ENCODE results near the gene UNC80. TPM values are rescaled to one million over a fixed set of nuclear protein-coding genes. Genes with fewer than 3 reads are reported as not detected.
A peak's percentile ranks its signal among the peaks of the same experiment; 100 is the strongest.

The UNC80 gene
- total and polyA plus RNA-seq, 2 of the 4 experiments (the other 2 are of a cell fraction), result not detected

- Histone ChIP-seq H3K9ac (ENCODE audit: low read depth, low read length) (no peak overlapping the region), H2BK120ac (ENCODE audit: low read depth, low read length) (no peak overlapping the region), H3K9me3 (ENCODE audit: control insufficient read depth, insufficient read depth, low read length) (no peaks in the 10 kb centered on the region), H3K4me1 (ENCODE audit: control insufficient read depth, insufficient read depth, low read length) (peaks cover 5% of the 10 kb centered on the region), H2BK5ac (ENCODE audit: low read depth, low read length, poor library complexity, severe bottlenecking) (no peak overlapping the region), H3K27me3 (ENCODE audit: control insufficient read depth, insufficient read depth, low read length) (no peaks in the 10 kb centered on the region), H4K91ac (ENCODE audit: insufficient read depth, low read depth, low read length) (no peak overlapping the region), H3K14ac (replicated peaks; ENCODE audit: low read depth, low read length) (no peak overlapping the region), H2AK9ac (replicated peaks; ENCODE audit: low read depth, low read length, poor library complexity) (no peak overlapping the region), H4K20me1 (ENCODE audit: insufficient read depth, low read length) (peaks cover 12% of the 10 kb centered on the region; the same call in 1 of the 2 replicates), H3K4me3 (ENCODE audit: insufficient read depth, low read depth, low read length) (no peak overlapping the region), H3K56ac (ENCODE audit: extremely low read depth, insufficient read depth, low read length) (no peak overlapping the region), H3K36me3 (ENCODE audit: control insufficient read depth, insufficient read depth, low read length) (peaks cover 19% of the 10 kb centered on the region), H3K27ac (ENCODE audit: insufficient read depth, low read length) (no peak overlapping the region), H3K4ac (ENCODE audit: low read depth, low read length) (no peak overlapping the region), H4K5ac (ENCODE audit: low read depth, low read length) (no peak overlapping the region), H2BK20ac (ENCODE audit: low read depth, low read length) (no peak overlapping the region), H3K18ac (ENCODE audit: low read depth, low read length) (no peak overlapping the region), H3K4me2 (ENCODE audit: low read depth, low read length) (no peak overlapping the region), H3K79me1 (ENCODE audit: low read depth in 1 of 2, low read length in 2 of 2) (peaks cover 5 to 25% of the 10 kb centered on the region in 2 experiments; a peak in 3 of 4 replicates), H2AK5ac (ENCODE audit: low read depth, low read length) (no peak overlapping the region), H3K23ac (ENCODE audit: low read depth, low read length) (no peak overlapping the region), H4K8ac (ENCODE audit: low read depth in 2 of 2, low read length in 2 of 2) (no peak overlapping the region), H2BK15ac (ENCODE audit: low read depth, low read length) (no peak overlapping the region), H2AFZ (replicated peaks; ENCODE audit: low read length, poor library complexity) (no peak overlapping the region), H3K9me1 (ENCODE audit: insufficient read depth, low read length) (no peaks in the 10 kb centered on the region)
- dilution Hi-C loops (cut with HindIII; ENCODE audit: low sequenced_read_pairs, unreplicated experiment), result no loop called here
- no CpG with 5 or more reads among the region's 2 CpGs for WGBS, 2 experiments (ENCODE audit: extremely low coverage in 2 of 2, insufficient read length in 1 of 2)
- no peak for TF ChIP-seq MAFK (IDR thresholded peaks at IDR 0.05; ENCODE audit: low read depth, low read length)
- TF ChIP-seq CTCF (conservative IDR thresholded peaks at IDR 0.05; ENCODE audit: low read depth, low read length), result no peak
- TF ChIP-seq RFX5 (IDR thresholded peaks at IDR 0.05; ENCODE audit: low read depth, low read length), result no peak
- TF ChIP-seq MXI1 (IDR thresholded peaks at IDR 0.05; ENCODE audit: borderline replicate concordance, low read depth, low read length), result no peak
- TF ChIP-seq POLR2A (IDR thresholded peaks at IDR 0.05; ENCODE audit: low read depth, low read length), result no peak
- no peak for TF ChIP-seq RAD21 (IDR thresholded peaks at IDR 0.05; ENCODE audit: low read length)
- no peak for TF ChIP-seq USF2 (IDR thresholded peaks at IDR 0.05; ENCODE audit: low read depth, low read length)
- TF ChIP-seq CEBPB (IDR thresholded peaks at IDR 0.05; ENCODE audit: low read depth, low read length), result no peak
- TF ChIP-seq RCOR1 (IDR thresholded peaks at IDR 0.05; ENCODE audit: insufficient replicate concordance, low read length), result no peak
- TF ChIP-seq FOS (IDR thresholded peaks at IDR 0.05; ENCODE audit: low read depth, low read length), result no peak
- no peak for TF ChIP-seq BHLHE40 (IDR thresholded peaks at IDR 0.05; ENCODE audit: low read depth, low read length)
- no peak for TF ChIP-seq SMC3 (IDR thresholded peaks at IDR 0.05; ENCODE audit: low read depth, low read length)
- no peak for TF ChIP-seq CHD1 (IDR thresholded peaks at IDR 0.05; ENCODE audit: low read depth, low read length)
- TF ChIP-seq ELK1 (IDR thresholded peaks at IDR 0.05; ENCODE audit: borderline replicate concordance, low read depth, low read length), result no peak
- TF ChIP-seq MAZ (IDR thresholded peaks at IDR 0.05; ENCODE audit: borderline replicate concordance, low read depth, low read length), result no peak
- TF ChIP-seq NFE2L2 (IDR thresholded peaks at IDR 0.05; ENCODE audit: low read depth, low read length), result no peak
- no TSS peak for BruUV-seq (replicated peaks)
- ATAC-seq (ENCODE audit: low read depth) (no peak), DNase-seq (peak; percentile 10)
- CTCF ChIA-PET, result no interaction called here
- in situ Hi-C loops (cut with MboI; ENCODE audit: low sequenced_read_pairs), result no loop called here
- POLR2A ChIA-PET (ENCODE audit: unreplicated experiment), result no interaction called here
- intact Hi-C loops (cut with micrococcal nuclease), result no loop called here
Measured at GRCh38 chr2:210007895-210008294, 236.3 kb downstream of the UNC80 start.

All from IMR-90 (cell line).